ENCODE measurements around the gene MLPH. TPM values are rescaled to one million over a fixed set of nuclear protein-coding genes. Genes with fewer than 3 reads are reported as not detected.

MLPH gene
- total RNA-seq, 1 experiment from 2014 or later, result 237 TPM

- Histone ChIP-seq H2AFZ (no peak overlapping the region), H3K36me3 (ENCODE audit: low read depth) (no peaks in the 10 kb centered on the region), H4K20me1 (ENCODE audit: insufficient read depth) (no peaks in the 10 kb centered on the region), H3F3A (ENCODE audit: insufficient read depth, low read depth) (peaks cover 24% of the 10 kb centered on the region), H3K4me2 (no peak overlapping the region), H3K4me1 (replicated peaks; ENCODE audit: insufficient read depth) (peaks cover 50% of the 10 kb centered on the region), H3K4me3 (no peak overlapping the region), H3K9me2 (ENCODE audit: insufficient read depth) (no peaks in the 10 kb centered on the region; the same call in 1 of the 2 replicates), H3K79me2 (ENCODE audit: low read depth) (peaks cover 17% of the 10 kb centered on the region), H3K27me3 (ENCODE audit: insufficient read depth, low read depth) (no peaks in the 10 kb centered on the region), H3K27ac (no peak overlapping the region), H3K9me3 (ENCODE audit: insufficient read depth, low read depth) (no peaks in the 10 kb centered on the region)
- BruUV-seq (replicated peaks), result no TSS peak
- intact Hi-C loops (cut with micrococcal nuclease; ENCODE audit: unreplicated experiment), result loop anchor here (5.0 kb wide), 1 partner anchor 183 kb away; no protein-coding TSS in a partner anchor
- no peak for DNase-seq
- POLR2A ChIA-PET (ENCODE audit: unreplicated experiment), result interaction anchor here (0.7 kb wide), 1 partner anchor 20 kb away, joined by 12 read pairs; no protein-coding TSS in a partner anchor
- CTCF ChIA-PET, result no interaction called here
- TF ChIP-seq, protein P1, sequence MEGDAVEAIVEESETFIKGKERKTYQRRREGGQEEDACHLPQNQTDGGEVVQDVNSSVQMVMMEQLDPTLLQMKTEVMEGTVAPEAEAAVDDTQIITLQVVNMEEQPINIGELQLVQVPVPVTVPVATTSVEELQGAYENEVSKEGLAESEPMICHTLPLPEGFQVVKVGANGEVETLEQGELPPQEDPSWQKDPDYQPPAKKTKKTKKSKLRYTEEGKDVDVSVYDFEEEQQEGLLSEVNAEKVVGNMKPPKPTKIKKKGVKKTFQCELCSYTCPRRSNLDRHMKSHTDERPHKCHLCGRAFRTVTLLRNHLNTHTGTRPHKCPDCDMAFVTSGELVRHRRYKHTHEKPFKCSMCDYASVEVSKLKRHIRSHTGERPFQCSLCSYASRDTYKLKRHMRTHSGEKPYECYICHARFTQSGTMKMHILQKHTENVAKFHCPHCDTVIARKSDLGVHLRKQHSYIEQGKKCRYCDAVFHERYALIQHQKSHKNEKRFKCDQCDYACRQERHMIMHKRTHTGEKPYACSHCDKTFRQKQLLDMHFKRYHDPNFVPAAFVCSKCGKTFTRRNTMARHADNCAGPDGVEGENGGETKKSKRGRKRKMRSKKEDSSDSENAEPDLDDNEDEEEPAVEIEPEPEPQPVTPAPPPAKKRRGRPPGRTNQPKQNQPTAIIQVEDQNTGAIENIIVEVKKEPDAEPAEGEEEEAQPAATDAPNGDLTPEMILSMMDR (conservative IDR thresholded peaks at IDR 0.05), result no peak
- TF ChIP-seq EZH2 (IDR thresholded peaks at IDR 0.05; ENCODE audit: low read depth), result no peak
Measured at GRCh38 chr2:237480556-237480955, 6.5 kb upstream of the MLPH start.

DNA sequence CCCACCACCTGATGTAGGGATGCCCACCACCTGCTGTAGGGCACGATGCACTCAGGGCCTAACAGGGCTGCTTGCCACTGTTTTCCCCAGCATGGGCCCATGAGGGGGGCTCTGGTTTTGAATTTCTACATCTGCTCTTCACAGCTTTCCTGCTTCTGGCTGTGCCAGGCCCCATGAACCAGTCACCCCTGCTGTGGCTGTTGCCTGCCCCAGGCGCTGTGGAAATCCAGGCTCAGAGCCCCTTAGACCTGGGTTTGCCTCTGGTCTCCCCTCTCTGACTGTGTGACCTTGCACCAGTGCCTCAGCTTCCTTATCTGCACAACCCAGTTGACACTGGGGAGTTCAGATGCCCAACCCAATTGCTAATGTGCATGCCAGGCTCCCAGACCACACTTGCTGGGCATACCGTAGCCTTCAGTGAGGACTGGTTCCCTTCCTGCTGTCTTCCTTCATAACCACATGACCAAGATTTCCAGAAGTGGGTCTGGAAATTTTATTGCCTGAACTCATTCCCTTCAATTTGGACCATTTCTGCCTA lies 6.0 kb upstream of the MLPH start:
- Histone ChIP-seq H3K36me3 (ENCODE audit: low read depth) (no peaks in the 10 kb centered on the region), H3F3A (ENCODE audit: insufficient read depth, low read depth) (peaks cover 21% of the 10 kb centered on the region), H3K9me2 (ENCODE audit: insufficient read depth) (no peaks in the 10 kb centered on the region; the same call in 1 of the 2 replicates), H4K20me1 (ENCODE audit: insufficient read depth) (no peaks in the 10 kb centered on the region), H3K4me2 (no peak overlapping the region), H2AFZ (no peak overlapping the region), H3K4me3 (no peak overlapping the region), H3K27ac (no peak overlapping the region), H3K4me1 (replicated peaks; ENCODE audit: insufficient read depth) (peaks cover 51% of the 10 kb centered on the region), H3K9me3 (ENCODE audit: insufficient read depth, low read depth) (no peaks in the 10 kb centered on the region), H3K79me2 (ENCODE audit: low read depth) (peaks cover 20% of the 10 kb centered on the region), H3K27me3 (ENCODE audit: insufficient read depth, low read depth) (no peaks in the 10 kb centered on the region)
- DNase-seq, result no peak
- intact Hi-C loops (cut with micrococcal nuclease; ENCODE audit: unreplicated experiment), result loop anchor here (5.0 kb wide), 1 partner anchor 184 kb away; no protein-coding TSS in a partner anchor
- no TSS peak for BruUV-seq (replicated peaks)
- POLR2A ChIA-PET (ENCODE audit: unreplicated experiment), result no interaction called here
- TF ChIP-seq EZH2 (IDR thresholded peaks at IDR 0.05; ENCODE audit: low read depth), result no peak
- CTCF ChIA-PET, result no interaction called here

GRCh38 chr2:237482485-237482884 lies 4.6 kb upstream of the MLPH start:
- POLR2A ChIA-PET (ENCODE audit: unreplicated experiment), result interaction anchor here (0.5 kb wide), 1 partner anchor 8 kb away, joined by 3 read pairs; no protein-coding TSS in a partner anchor
- CTCF ChIA-PET, result interaction anchor here (0.6 to 1.3 kb wide), 4 partner anchors 9 to 89 kb away, joined by 3 to 5 read pairs (median 3); no protein-coding TSS in a partner anchor
- peak; percentile 54 to 58 for DNase-seq
- Histone ChIP-seq H2AFZ (no peak overlapping the region), H3K4me1 (replicated peaks; ENCODE audit: insufficient read depth) (peaks cover 41% of the 10 kb centered on the region), H3K4me3 (no peak overlapping the region), H3K27me3 (ENCODE audit: insufficient read depth, low read depth) (no peaks in the 10 kb centered on the region), H3K4me2 (peak overlapping the region; percentile 99), H3K36me3 (ENCODE audit: low read depth) (no peaks in the 10 kb centered on the region), H3F3A (ENCODE audit: insufficient read depth, low read depth) (peaks cover 20% of the 10 kb centered on the region), H3K79me2 (ENCODE audit: low read depth) (peaks cover 35% of the 10 kb centered on the region), H3K27ac (peak overlapping the region; percentile 66), H3K9me3 (ENCODE audit: insufficient read depth, low read depth) (no peaks in the 10 kb centered on the region), H3K9me2 (ENCODE audit: insufficient read depth) (no peaks in the 10 kb centered on the region), H4K20me1 (ENCODE audit: insufficient read depth) (no peaks in the 10 kb centered on the region)
- BruUV-seq (replicated peaks), result no TSS peak
- intact Hi-C loops (cut with micrococcal nuclease; ENCODE audit: unreplicated experiment), result loop anchor here (5.0 kb wide), 1 partner anchor 185 kb away; no protein-coding TSS in a partner anchor
- TF ChIP-seq, protein P1 (conservative IDR thresholded peaks at IDR 0.05), result no peak
- no peak for TF ChIP-seq EZH2 (IDR thresholded peaks at IDR 0.05; ENCODE audit: low read depth)

All from PC-9 (cell line).